SU-DHL-6 (cell line): Measurements from ENCODE around the gene PDCD1.

Experiments
- H2AFZ ChIP-seq: fragments of 200-600 bp; sonication (generic); 2 replicates; pipeline ENCODE4 v1.6.1; 2014; ENCODE audit warnings: low read depth, mild to moderate bottlenecking, moderate library complexity, mixed read lengths, antibody characterized with exemption, low read length; ENCODE audit not compliant: severe bottlenecking
- H3F3A ChIP-seq: fragments of 200-600 bp; shearing (Covaris generic); 2 replicates; pipeline ENCODE4 v1.6.0; 2016; ENCODE audit warnings: antibody characterized with exemption, mild to moderate bottlenecking; ENCODE audit not compliant: insufficient read depth
- H3K27ac ChIP-seq: fragments of 200-600 bp; sonication (generic); 2 replicates; pipeline ENCODE4 v1.5.1; 2016; ENCODE audit warnings: low read depth, mild to moderate bottlenecking, low read length, moderate library complexity, mixed read lengths
- H3K27me3 ChIP-seq: fragments of 200-600 bp; sonication (generic), shearing (Covaris generic); 2 replicates; pipeline ENCODE4 v1.6.0; 2014; ENCODE audit warnings: mild to moderate bottlenecking, low read length
- H3K36me3 ChIP-seq: fragments of 200-600 bp; sonication (generic); 2 replicates; pipeline ENCODE4 v1.6.1; 2014; ENCODE audit warnings: mild to moderate bottlenecking, low read length, mixed read lengths
- H3K4me2 ChIP-seq: fragments of 300-600, 200-600 bp; shearing (Covaris generic), sonication (generic); 2 replicates; pipeline ENCODE4 v1.6.0; 2014; ENCODE audit warnings: low read length, low read depth, mild to moderate bottlenecking; ENCODE audit not compliant: poor library complexity, severe bottlenecking
- H3K4me3 ChIP-seq: fragments of 200-600 bp; sonication (generic); 2 replicates; pipeline ENCODE4 v1.5.1; 2014; ENCODE audit warnings: antibody characterized with exemption, low read length, mild to moderate bottlenecking, mixed read lengths; ENCODE audit not compliant: insufficient read depth, poor library complexity, severe bottlenecking
- H3K79me2 ChIP-seq: fragments of 200-600 bp; sonication (generic); 2 replicates; pipeline ENCODE4 v1.6.1; 2014; ENCODE audit warnings: mild to moderate bottlenecking, low read length, moderate library complexity; ENCODE audit not compliant: insufficient read depth
- H3K9ac ChIP-seq: fragments of 200-600 bp; sonication (generic); 2 replicates; pipeline ENCODE4 v1.7.0; 2014; ENCODE audit warnings: mild to moderate bottlenecking, low read length
- H3K9me2 ChIP-seq: fragments of 200-600 bp; sonication (generic); replicated peaks from 2 replicates; pipeline ENCODE4 v1.6.1; 2014; ENCODE audit warnings: low read length; ENCODE audit not compliant: insufficient read depth
- H3K9me3 ChIP-seq: fragments of 200-600 bp; sonication (generic); 2 replicates; pipeline ENCODE4 v1.6.1; 2014; ENCODE audit warnings: low read length, mixed read lengths; ENCODE audit not compliant: insufficient read depth
- H4K20me1 ChIP-seq: fragments of 200-600 bp; sonication (generic); 2 replicates; pipeline ENCODE4 v1.6.1; 2014; ENCODE audit warnings: low read depth, mild to moderate bottlenecking, antibody characterized with exemption, low read length, moderate library complexity, mixed read lengths
- CTCF ChIP-seq: fragments of 200-600 bp; sonication (generic); IDR thresholded peaks from one replicate; pipeline ENCODE4 v1.5.1; 2017; ENCODE audit warnings: antibody characterized with exemption, mild to moderate bottlenecking, low read length, moderate library complexity; ENCODE audit not compliant: insufficient read depth, poor library complexity, severe bottlenecking
- EZH2phosphoT487 ChIP-seq: fragments of 200-600 bp; sonication (generic), shearing (Covaris generic); conservative IDR thresholded peaks from 2 replicates; pipeline ENCODE4 v1.6.1; 2018; ENCODE audit warnings: mild to moderate bottlenecking, antibody characterized with exemption, low read length, moderate library complexity, mixed read lengths

The PDCD1 gene

GRCh38 chr2:241891315-241891987, 32.8 kb upstream of the PDCD1 start:
- H3K9me3 ChIP-seq: no peaks in the 10 kb centered on the region
- no peaks in the 10 kb centered on the region for H3K79me2 ChIP-seq
- TF ChIP-seq EZH2phosphoT487 (no peak), CTCF (no peak)
- H3K9ac ChIP-seq: no peak overlapping the region
- H3F3A ChIP-seq: no peaks in the 10 kb centered on the region; the same call in 1 of the 2 replicates
- no peaks in the 10 kb centered on the region for H3K36me3 ChIP-seq
- no peaks in the 10 kb centered on the region for H3K9me2 ChIP-seq
- no peak overlapping the region for H3K27ac ChIP-seq
- H3K27me3 ChIP-seq: no peaks in the 10 kb centered on the region
- no peaks in the 10 kb centered on the region for H4K20me1 ChIP-seq
- no peak overlapping the region for H2AFZ ChIP-seq
- H3K4me3 ChIP-seq: no peak overlapping the region
- no peak overlapping the region for H3K4me2 ChIP-seq

GRCh38 chr2:241890524-241891235, 32.0 kb upstream of the PDCD1 start:
- Histone ChIP-seq H3K27ac (no peak overlapping the region), H3K36me3 (no peaks in the 10 kb centered on the region), H3K4me2 (no peak overlapping the region)

GRCh38 chr2:241888641-241889040, 29.9 kb upstream of the PDCD1 start:
- 0 out of 2 replicates have a peak, but pooled peaks cover 3% of the 10 kb centered on the region for H3K36me3 ChIP-seq
- no peak overlapping the region for H3K9ac ChIP-seq
- no peaks in the 10 kb centered on the region for H3K9me2 ChIP-seq
- H2AFZ ChIP-seq: no peak overlapping the region
- no peaks in the 10 kb centered on the region for H3K79me2 ChIP-seq
- H3K4me3 ChIP-seq: no peak overlapping the region
- no peaks in the 10 kb centered on the region for H4K20me1 ChIP-seq
- H3K4me2 ChIP-seq: no peak overlapping the region
- TF ChIP-seq CTCF (no peak), EZH2phosphoT487 (no peak)
- H3K27me3 ChIP-seq: no peaks in the 10 kb centered on the region
- no peaks in the 10 kb centered on the region for H3K9me3 ChIP-seq
- H3K27ac ChIP-seq: no peak overlapping the region
- H3F3A ChIP-seq: no peaks in the 10 kb centered on the region; the same call in 1 of the 2 replicates

More at GRCh38 chr2:241890524-241891235, 32.0 kb upstream of the PDCD1 start:
- TF ChIP-seq EZH2phosphoT487 (no peak), CTCF (no peak)
- Histone ChIP-seq H3F3A (no peaks in the 10 kb centered on the region; the same call in 1 of the 2 replicates), H3K9ac (no peak overlapping the region), H4K20me1 (no peaks in the 10 kb centered on the region), H3K79me2 (no peaks in the 10 kb centered on the region), H3K9me2 (no peaks in the 10 kb centered on the region), H2AFZ (no peak overlapping the region), H3K9me3 (no peaks in the 10 kb centered on the region), H3K4me3 (no peak overlapping the region), H3K27me3 (no peaks in the 10 kb centered on the region)
